Chondrocyte (in vitro differentiated cells): ENCODE results near the gene HS6ST2. TPM values are rescaled to one million over a fixed set of nuclear protein-coding genes. Genes with fewer than 3 reads are reported as not detected.
A peak's percentile ranks its signal among the peaks of the same experiment; 100 is the strongest.

Source experiments
- DNase-seq: peaks from one replicate; pipeline ENCODE4 v3.0.0; 2021; ENCODE audit warnings: mixed read lengths, low spot score
- H3K27ac Mint-ChIP-seq: one replicate; pipeline ENCODE4 v1.8.0; 2021; ENCODE audit warnings: mild to moderate bottlenecking, moderate library complexity, mixed read lengths; ENCODE audit not compliant: unreplicated experiment
- H3K27me3 Mint-ChIP-seq: 2 replicates; pipeline ENCODE4 v1.8.0; 2021; ENCODE audit warnings: low read depth, mixed read lengths
- H3K36me3 Mint-ChIP-seq: 2 replicates; pipeline ENCODE4 v1.8.0; 2021; ENCODE audit warnings: low read depth, mixed read lengths
- H3K4me1 Mint-ChIP-seq: 2 replicates; pipeline ENCODE4 v1.8.0; 2021; ENCODE audit warnings: low read depth, mild to moderate bottlenecking, mixed read lengths
- H3K4me3 Mint-ChIP-seq: one replicate; pipeline ENCODE4 v1.8.0; 2021; ENCODE audit warnings: mild to moderate bottlenecking, moderate library complexity, mixed read lengths; ENCODE audit not compliant: unreplicated experiment
- H3K9me3 Mint-ChIP-seq: 2 replicates; pipeline ENCODE4 v1.8.0; 2021; ENCODE audit warnings: low read depth, mixed read lengths
- total RNA-seq: library from RNA; stranded (reverse); gene quantifications from 3 replicates; pipeline ENCODE4 v1.2.1, GENCODE V29; 2021
- TF ChIP-seq, protein P1 (sequence below): fragments of 200-600 bp; sonication (generic); IDR thresholded peaks from 2 replicates; pipeline ENCODE4 v1.5.0; 2021; ENCODE audit warnings: antibody characterized with exemption, mild to moderate bottlenecking, moderate library complexity

The HS6ST2 gene
- total RNA-seq, 1 donor from 2014 or later: 1.9 TPM

DNA sequence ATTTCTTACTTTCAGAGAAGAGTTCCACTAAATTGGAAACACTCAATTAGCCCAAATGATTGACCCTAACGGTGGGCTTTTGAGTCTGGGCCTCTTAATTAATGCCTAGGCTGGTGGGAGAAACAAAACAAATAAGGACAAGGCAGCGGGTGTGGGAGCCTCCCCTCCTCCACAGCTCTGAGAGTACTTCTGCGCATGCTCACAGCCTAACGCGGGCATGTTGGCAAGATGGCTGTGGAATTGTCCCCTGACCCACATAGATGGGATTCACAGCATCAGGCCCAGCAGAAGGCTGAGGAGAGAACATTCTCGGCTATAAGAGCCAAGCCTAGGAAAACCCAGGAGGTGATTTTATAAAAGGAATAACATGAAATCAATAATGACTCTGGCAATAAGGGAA, 230.1 kb downstream of the HS6ST2 start:
- H3K4me3 Mint-ChIP-seq: no peak overlapping the region

DNA sequence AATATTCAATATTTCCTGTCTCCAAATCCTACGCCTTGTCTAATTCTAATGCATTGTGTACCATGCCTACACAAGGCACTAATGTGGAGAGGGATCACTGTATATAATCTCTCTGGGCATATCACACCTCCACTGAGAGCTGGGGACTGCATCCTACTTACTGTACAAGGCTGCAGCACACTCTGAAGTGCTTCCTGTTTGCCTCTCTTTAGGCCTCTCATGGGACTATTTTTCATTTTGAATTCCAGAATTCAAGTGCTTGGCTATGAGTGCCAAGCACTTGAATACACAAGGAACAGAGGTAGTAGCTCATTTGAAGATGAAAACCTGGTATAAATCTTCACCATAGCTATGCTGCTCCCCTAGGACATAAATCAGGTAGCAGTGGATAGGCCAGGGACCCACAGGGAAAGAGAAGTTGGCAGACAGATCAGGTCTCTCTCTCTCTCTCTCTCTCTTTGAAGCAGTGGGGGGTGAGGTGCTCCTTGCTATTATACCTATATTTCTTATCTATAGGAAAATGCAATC, 239.9 kb downstream of the HS6ST2 start:
- TF ChIP-seq, protein P1, sequence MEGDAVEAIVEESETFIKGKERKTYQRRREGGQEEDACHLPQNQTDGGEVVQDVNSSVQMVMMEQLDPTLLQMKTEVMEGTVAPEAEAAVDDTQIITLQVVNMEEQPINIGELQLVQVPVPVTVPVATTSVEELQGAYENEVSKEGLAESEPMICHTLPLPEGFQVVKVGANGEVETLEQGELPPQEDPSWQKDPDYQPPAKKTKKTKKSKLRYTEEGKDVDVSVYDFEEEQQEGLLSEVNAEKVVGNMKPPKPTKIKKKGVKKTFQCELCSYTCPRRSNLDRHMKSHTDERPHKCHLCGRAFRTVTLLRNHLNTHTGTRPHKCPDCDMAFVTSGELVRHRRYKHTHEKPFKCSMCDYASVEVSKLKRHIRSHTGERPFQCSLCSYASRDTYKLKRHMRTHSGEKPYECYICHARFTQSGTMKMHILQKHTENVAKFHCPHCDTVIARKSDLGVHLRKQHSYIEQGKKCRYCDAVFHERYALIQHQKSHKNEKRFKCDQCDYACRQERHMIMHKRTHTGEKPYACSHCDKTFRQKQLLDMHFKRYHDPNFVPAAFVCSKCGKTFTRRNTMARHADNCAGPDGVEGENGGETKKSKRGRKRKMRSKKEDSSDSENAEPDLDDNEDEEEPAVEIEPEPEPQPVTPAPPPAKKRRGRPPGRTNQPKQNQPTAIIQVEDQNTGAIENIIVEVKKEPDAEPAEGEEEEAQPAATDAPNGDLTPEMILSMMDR: no peak
- peaks cover 17% of the 10 kb centered on the region for H3K4me1 Mint-ChIP-seq
- no peak overlapping the region for H3K27ac Mint-ChIP-seq
- H3K36me3 Mint-ChIP-seq: no peaks in the 10 kb centered on the region
- H3K27me3 Mint-ChIP-seq: no peaks in the 10 kb centered on the region
- H3K9me3 Mint-ChIP-seq: peaks cover 5% of the 10 kb centered on the region
- no peak overlapping the region for H3K4me3 Mint-ChIP-seq
- no peak for DNase-seq

More for the DNA sequence above, 230.1 kb downstream of the HS6ST2 start:
- no peak for DNase-seq
- Mint-ChIP-seq H3K9me3 (peaks cover 12% of the 10 kb centered on the region), H3K4me1 (no peaks in the 10 kb centered on the region), H3K36me3 (no peaks in the 10 kb centered on the region), H3K27ac (no peak overlapping the region), H3K27me3 (no peaks in the 10 kb centered on the region)
- TF ChIP-seq, protein P1: no peak

- Mint-ChIP-seq H3K4me3 (no peak overlapping the region), H3K27me3 (no peaks in the 10 kb centered on the region), H3K9me3 (peaks cover 5% of the 10 kb centered on the region), H3K36me3 (no peaks in the 10 kb centered on the region), H3K27ac (no peak overlapping the region), H3K4me1 (peaks cover 17% of the 10 kb centered on the region)
- TF ChIP-seq, protein P1: peak; percentile 79
- no peak for DNase-seq
These were observed 242.4 kb downstream of the HS6ST2 start for GRCh38 chrX:132716006-132716405.

GRCh38 chrX:132714913-132715312, 243.5 kb downstream of the HS6ST2 start:
- Mint-ChIP-seq H3K9me3 (no peaks in the 10 kb centered on the region), H3K4me1 (peaks cover 17% of the 10 kb centered on the region), H3K36me3 (no peaks in the 10 kb centered on the region), H3K27me3 (no peaks in the 10 kb centered on the region), H3K4me3 (no peak overlapping the region), H3K27ac (no peak overlapping the region)
- TF ChIP-seq, protein P1: no peak
- no peak for DNase-seq

DNA sequence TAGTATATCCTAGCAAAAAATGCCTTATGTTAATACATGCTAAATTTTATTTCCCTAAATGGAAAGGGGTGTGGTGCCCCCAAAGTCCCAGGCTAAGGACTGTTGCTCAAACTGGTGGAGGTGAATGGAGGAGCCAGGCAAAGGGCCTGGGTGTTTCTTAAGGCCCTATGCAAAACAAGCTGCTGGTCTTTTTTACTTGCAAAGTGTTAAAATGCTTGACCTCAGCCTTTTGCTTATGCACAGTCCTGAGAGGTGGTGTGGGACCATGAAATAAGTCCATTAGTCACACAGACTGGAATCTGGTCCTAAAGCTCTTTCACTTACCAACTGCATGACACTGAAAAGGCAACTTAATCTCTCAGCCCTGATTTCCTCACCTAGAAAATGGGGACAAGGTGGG, 246.1 kb downstream of the HS6ST2 start:
- Mint-ChIP-seq H3K4me3 (no peak overlapping the region), H3K27me3 (no peaks in the 10 kb centered on the region), H3K36me3 (no peaks in the 10 kb centered on the region), H3K4me1 (peaks cover 15% of the 10 kb centered on the region), H3K27ac (no peak overlapping the region), H3K9me3 (no peaks in the 10 kb centered on the region)
- DNase-seq: no peak
- TF ChIP-seq, protein P1: no peak
